ENCODE measurements around the gene PIGU. TPM values are rescaled to one million over a fixed set of nuclear protein-coding genes. Genes with fewer than 3 reads are reported as not detected.

PIGU gene
- total and polyA plus RNA-seq, 3 experiments from 2014 or later: 24.9 to 33.0 (median 26.3) TPM

DNA sequence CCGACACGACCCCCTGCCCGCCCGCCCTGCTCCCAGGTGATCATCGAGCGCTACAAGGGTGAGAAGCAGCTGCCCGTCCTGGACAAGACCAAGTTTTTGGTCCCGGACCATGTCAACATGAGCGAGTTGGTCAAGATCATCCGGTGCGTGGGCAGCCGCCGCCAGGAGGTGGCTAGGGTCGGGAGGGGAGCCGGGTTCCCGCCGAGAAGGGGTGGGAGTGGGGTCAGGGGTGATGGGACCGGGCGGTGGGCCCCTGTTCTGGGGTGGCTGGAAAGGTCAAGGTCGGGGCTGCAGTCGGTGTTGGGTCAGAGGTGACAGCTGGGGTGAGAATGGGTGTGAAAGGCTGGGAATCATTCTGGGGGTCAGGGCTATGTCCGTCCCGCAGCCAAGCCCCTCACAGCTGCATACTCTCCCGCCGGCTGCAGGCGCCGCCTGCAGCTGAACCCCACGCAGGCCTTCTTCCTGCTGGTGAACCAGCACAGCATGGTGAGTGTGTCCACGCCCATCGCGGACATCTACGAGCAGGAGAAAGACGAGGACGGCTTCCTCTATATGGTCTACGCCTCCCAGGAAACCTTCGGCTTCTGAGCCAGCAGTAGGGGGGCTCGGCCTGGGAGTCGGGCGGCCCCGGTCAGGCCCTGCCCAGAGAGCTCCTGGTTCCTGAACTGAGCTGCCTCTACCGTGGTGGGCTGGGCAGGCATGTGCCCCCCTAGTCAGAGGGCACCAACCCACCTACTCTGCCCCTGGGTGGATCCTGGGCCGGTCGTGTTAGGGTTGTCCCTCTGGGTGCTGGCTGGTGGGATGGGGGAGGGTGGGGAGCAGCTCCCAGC lies 117.4 kb downstream of the PIGU start:
- Histone ChIP-seq H3K4me3 (ENCODE audit: low read length) (no peak overlapping the region), H3K9me3 (ENCODE audit: low read length) (no peaks in the 10 kb centered on the region), H3K27me3 (ENCODE audit: insufficient read depth, low read length, poor library complexity, severe bottlenecking) (no peaks in the 10 kb centered on the region), H3K4me1 (ENCODE audit: insufficient read depth, low read length) (peaks cover 5% of the 10 kb centered on the region), H3K36me3 (ENCODE audit: insufficient read depth, low read length) (no peaks in the 10 kb centered on the region), H3K27ac (ENCODE audit: low read depth, low read length) (no peak overlapping the region)
- peaks cover 14 to 24% (median 15%) of the 10 kb centered on the region in 3 donors for H3K4me1 Mint-ChIP-seq
- H3K9me3 Mint-ChIP-seq: no peaks in the 10 kb centered on the region
- POLR2A ChIA-PET: interaction anchor here (1.2 kb wide), 1 partner anchor 118 kb away, joined by 5 read pairs; the partner anchor contains the start of gene PIGU
- peak overlapping the region; percentile 73 to 88 (median 78) for H3K4me3 Mint-ChIP-seq
- peak in 4 of 5 donors; percentile 15 to 56 (median 24) for DNase-seq
- H3K27me3 Mint-ChIP-seq: peaks cover 0 to 5% of the 10 kb centered on the region in 2 donors
- peak overlapping the region; percentile 77 to 95 (median 94) for H3K27ac Mint-ChIP-seq
- CTCF ChIA-PET: interaction anchor here (1.0 kb wide), 1 partner anchor 20 kb away, joined by 3 read pairs; no protein-coding TSS in a partner anchor
- H3K36me3 Mint-ChIP-seq: peaks cover 0 to 3% (median 2%) of the 10 kb centered on the region in 3 donors

DNA sequence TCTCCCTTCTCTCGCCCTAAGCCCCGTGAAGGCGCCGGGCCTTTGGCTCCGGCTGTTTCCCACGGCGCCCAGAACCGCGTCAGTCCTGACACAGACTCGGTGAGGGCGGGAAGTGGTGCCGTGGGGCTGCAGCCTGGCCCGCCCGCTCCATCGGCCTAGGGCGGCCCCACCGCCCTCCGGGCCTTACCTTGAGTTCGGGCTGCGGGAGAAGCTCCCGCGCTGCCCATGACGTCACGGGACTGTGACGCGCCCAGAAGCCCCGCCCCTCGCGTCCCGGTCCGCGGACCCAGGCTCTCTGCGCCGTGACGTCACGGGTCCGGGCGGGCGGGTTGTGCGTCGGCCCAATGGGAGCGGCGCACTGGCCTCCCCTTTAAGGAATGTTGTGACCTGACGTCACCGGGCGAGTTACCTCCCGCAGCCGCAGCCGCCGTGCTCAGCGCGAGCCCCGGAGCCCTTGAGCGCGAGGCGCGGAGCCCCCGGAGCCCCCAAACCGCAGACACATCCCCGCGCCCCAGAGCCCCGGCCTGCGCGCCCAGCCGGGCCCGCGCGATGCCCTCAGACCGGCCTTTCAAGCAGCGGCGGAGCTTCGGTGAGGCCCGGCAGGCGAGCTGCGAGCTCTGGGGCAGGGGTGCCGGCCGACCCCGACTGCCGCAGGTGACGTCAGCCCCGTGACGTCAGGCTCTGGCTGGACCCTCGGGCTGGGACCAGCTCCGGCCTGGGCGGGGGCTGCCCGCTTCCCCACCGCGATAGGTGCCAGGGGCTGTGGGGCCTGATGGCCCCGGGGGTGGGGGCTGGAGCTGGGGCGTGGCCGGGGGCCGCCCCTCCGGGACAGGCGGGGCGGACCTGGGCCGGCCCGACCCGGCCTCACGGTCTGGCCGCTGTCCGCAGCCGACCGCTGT lies 118.3 kb downstream of the PIGU start, which contains the start of gene MAP1LC3A:
TSS of gene MAP1LC3A (plus strand) at position 399 of the 899 bp plus-strand sequence. CDS start at position 550, 151 bp downstream.
- Mint-ChIP-seq H3K9me3 (no peaks in the 10 kb centered on the region), H3K4me3 (peak within 1 kb of the TSS; percentile 80 to 93 (median 89)), H3K27ac (peak within 1 kb of the TSS; percentile 93 to 99 (median 96)), H3K36me3 (no peaks in the 10 kb centered on the region), H3K4me1 (peaks cover 14 to 24% (median 15%) of the 10 kb centered on the region in 3 donors), H3K27me3 (peaks cover 0 to 5% of the 10 kb centered on the region in 2 donors)
- CTCF ChIA-PET: interaction anchor here (0.8 to 1.5 kb wide), 2 partner anchors 149 to 246 kb away, joined by 5 read pairs; no protein-coding TSS in a partner anchor
- POLR2A ChIA-PET: interaction anchor here (1.1 to 1.5 kb wide), 3 partner anchors 42 to 195 kb away, joined by 3 to 8 read pairs (median 5); partner anchors contain the start of genes DYNLRB1, ITCH and PIGU
- Histone ChIP-seq H3K27me3 (ENCODE audit: insufficient read depth, low read length, poor library complexity, severe bottlenecking) (no peaks in the 10 kb centered on the region), H3K27ac (ENCODE audit: low read depth, low read length) (peak within 1 kb of the TSS; percentile 95), H3K9me3 (ENCODE audit: low read length) (no peaks in the 10 kb centered on the region), H3K36me3 (ENCODE audit: insufficient read depth, low read length) (no peaks in the 10 kb centered on the region), H3K4me1 (ENCODE audit: insufficient read depth, low read length) (peaks cover 5% of the 10 kb centered on the region), H3K4me3 (ENCODE audit: low read length) (peak within 1 kb of the TSS; percentile 78)
- DNase-seq: peak; percentile 92 to 99 (median 96)

DNA sequence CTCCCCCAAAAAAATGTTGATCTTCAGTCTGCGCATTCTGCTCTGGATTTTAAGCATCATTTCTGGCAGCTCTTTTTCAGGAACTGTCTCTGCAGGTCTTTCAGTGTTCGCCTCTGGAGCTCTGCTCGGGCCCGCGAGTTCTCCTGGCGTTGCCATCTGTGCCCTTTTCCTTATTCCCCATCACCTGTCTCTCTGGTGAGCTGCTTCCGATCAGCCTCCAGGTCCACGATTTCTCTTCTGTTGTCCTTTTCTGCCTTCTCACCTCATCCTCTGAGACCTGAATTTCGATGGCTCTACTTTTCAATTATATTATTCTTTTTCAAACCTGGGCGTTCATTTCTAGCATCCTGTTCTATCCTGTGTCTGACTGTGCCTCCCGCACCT lies 119.0 kb downstream of the PIGU start:
- POLR2A ChIA-PET: interaction anchor here (1.1 to 1.5 kb wide), 2 partner anchors 42 to 195 kb away, joined by 3 to 8 read pairs; partner anchors contain the start of genes DYNLRB1 and ITCH

DNA sequence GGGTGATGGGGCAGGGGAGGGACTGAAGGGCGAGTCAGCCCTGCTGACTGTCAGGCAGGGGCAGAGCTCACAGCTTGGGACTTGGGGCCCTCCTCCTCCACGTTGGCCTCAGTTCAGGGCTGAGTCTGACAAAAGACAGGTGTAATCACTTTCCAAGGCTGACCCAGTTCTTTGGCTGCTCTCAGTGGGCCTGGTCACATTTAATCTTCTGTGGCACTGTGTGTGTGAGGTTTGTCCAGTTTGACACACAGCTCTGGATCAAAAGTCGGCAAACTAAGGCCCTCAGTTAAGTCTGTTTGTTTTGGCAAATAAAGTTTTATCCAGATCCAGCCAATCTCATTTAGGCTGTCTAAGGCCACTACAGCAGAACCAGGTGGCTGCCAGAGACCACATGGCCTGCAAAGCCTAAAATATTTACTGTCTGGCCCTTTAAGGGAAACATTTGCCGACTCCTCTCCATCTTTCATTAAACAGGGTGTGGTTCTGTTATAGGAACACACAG lies 123.5 kb downstream of the PIGU start:
- no peaks in the 10 kb centered on the region for H3K27me3 ChIP-seq (ENCODE audit: insufficient read depth, low read length, poor library complexity, severe bottlenecking)
- H3K27ac ChIP-seq (ENCODE audit: low read depth, low read length): no peak overlapping the region
- Mint-ChIP-seq H3K4me3 (no peak overlapping the region), H3K27me3 (peaks cover 0 to 5% of the 10 kb centered on the region in 2 donors), H3K9me3 (no peaks in the 10 kb centered on the region), H3K4me1 (peaks cover 10 to 15% (median 15%) of the 10 kb centered on the region in 3 donors), H3K27ac (peak overlapping the region in 1 of 8 donors; percentile 23), H3K36me3 (no peaks in the 10 kb centered on the region)
- no peaks in the 10 kb centered on the region for H3K9me3 ChIP-seq (ENCODE audit: low read length)
- ChIA-PET CTCF (no interaction called here), POLR2A (no interaction called here)
- no peak for DNase-seq
- H3K4me1 ChIP-seq (ENCODE audit: insufficient read depth, low read length): peaks cover 5% of the 10 kb centered on the region
- no peaks in the 10 kb centered on the region for H3K36me3 ChIP-seq (ENCODE audit: insufficient read depth, low read length)
- H3K4me3 ChIP-seq (ENCODE audit: low read length): no peak overlapping the region

More for the DNA sequence above, 119.0 kb downstream of the PIGU start:
- no peak for DNase-seq
- H3K27me3 Mint-ChIP-seq: peaks cover 0 to 5% of the 10 kb centered on the region in 2 donors
- Histone ChIP-seq H3K27me3 (ENCODE audit: insufficient read depth, low read length, poor library complexity, severe bottlenecking) (no peaks in the 10 kb centered on the region), H3K36me3 (ENCODE audit: insufficient read depth, low read length) (no peaks in the 10 kb centered on the region), H3K4me3 (ENCODE audit: low read length) (peak overlapping the region; percentile 78), H3K4me1 (ENCODE audit: insufficient read depth, low read length) (peaks cover 5% of the 10 kb centered on the region), H3K9me3 (ENCODE audit: low read length) (no peaks in the 10 kb centered on the region), H3K27ac (ENCODE audit: low read depth, low read length) (peak overlapping the region; percentile 95)
- peak overlapping the region; percentile 92 to 99 (median 96) for H3K27ac Mint-ChIP-seq
- peaks cover 14 to 24% (median 15%) of the 10 kb centered on the region in 3 donors for H3K4me1 Mint-ChIP-seq
- no peaks in the 10 kb centered on the region for H3K36me3 Mint-ChIP-seq
- no peaks in the 10 kb centered on the region for H3K9me3 Mint-ChIP-seq
- peak overlapping the region; percentile 80 to 93 (median 89) for H3K4me3 Mint-ChIP-seq
- CTCF ChIA-PET: interaction anchor here (0.8 to 1.5 kb wide), 2 partner anchors 150 to 245 kb away, joined by 5 read pairs; no protein-coding TSS in a partner anchor

DNA sequence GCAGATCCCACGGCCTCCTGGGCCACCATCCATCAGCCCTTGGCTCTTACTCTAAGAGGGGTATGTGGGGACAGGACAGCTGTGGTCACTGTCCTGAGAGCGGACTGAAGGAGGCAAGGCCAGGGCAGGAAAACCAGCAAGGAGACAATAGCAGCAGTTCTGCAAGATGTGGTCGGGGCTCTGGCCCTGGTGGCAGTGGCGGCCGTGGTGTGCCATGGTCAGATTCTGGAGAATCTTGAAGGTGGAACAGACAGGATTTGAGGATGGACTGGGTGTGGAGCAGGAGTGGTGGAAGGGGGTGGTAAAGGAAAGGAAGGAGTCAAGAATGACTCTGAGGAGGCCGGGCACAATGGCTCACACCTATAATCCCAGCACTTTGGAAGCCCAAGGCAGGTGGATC lies 124.3 kb downstream of the PIGU start:
- no peaks in the 10 kb centered on the region for H3K9me3 Mint-ChIP-seq
- H3K27ac Mint-ChIP-seq: peak overlapping the region in 3 of 8 donors; percentile 12 to 80 (median 56)
- peaks cover 3 to 7% (median 7%) of the 10 kb centered on the region in 3 donors for H3K4me1 Mint-ChIP-seq
- H3K36me3 Mint-ChIP-seq: no peaks in the 10 kb centered on the region
- DNase-seq: no peak
- Histone ChIP-seq H3K4me3 (ENCODE audit: low read length) (no peak overlapping the region), H3K27me3 (ENCODE audit: insufficient read depth, low read length, poor library complexity, severe bottlenecking) (no peaks in the 10 kb centered on the region), H3K4me1 (ENCODE audit: insufficient read depth, low read length) (no peaks in the 10 kb centered on the region), H3K36me3 (ENCODE audit: insufficient read depth, low read length) (no peaks in the 10 kb centered on the region), H3K9me3 (ENCODE audit: low read length) (no peaks in the 10 kb centered on the region), H3K27ac (ENCODE audit: low read depth, low read length) (no peak overlapping the region)
- H3K4me3 Mint-ChIP-seq: no peak overlapping the region
- CTCF ChIA-PET: no interaction called here
- H3K27me3 Mint-ChIP-seq: peaks cover 0 to 2% of the 10 kb centered on the region in 2 donors
- POLR2A ChIA-PET: no interaction called here

DNA sequence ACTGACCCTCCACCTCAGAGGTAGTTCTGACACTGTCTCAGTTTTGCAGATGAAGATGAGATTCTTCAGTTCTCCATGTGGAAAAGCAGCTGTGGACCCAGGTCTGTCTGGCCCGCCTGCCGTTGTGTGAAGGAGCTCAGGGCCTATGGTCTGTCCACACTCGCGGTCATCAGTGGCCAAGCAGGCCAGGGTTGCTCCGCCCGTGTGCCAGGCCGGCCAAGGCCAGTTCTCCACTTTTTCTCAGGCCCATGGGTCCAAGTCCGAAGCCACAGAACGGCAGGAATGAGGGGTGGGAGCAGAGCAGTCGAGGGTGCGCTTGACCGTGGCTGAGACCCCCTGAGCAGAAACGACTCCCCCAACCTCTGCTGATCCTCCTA lies 127.0 kb downstream of the PIGU start:
- Histone ChIP-seq H3K9me3 (ENCODE audit: low read length) (no peaks in the 10 kb centered on the region), H3K27ac (ENCODE audit: low read depth, low read length) (no peak overlapping the region), H3K4me1 (ENCODE audit: insufficient read depth, low read length) (no peaks in the 10 kb centered on the region), H3K36me3 (ENCODE audit: insufficient read depth, low read length) (no peaks in the 10 kb centered on the region), H3K4me3 (ENCODE audit: low read length) (no peak overlapping the region), H3K27me3 (ENCODE audit: insufficient read depth, low read length, poor library complexity, severe bottlenecking) (no peaks in the 10 kb centered on the region)
- no peaks in the 10 kb centered on the region for H3K4me1 Mint-ChIP-seq
- H3K4me3 Mint-ChIP-seq: no peak overlapping the region
- H3K27me3 Mint-ChIP-seq: peaks cover 0 to 2% of the 10 kb centered on the region in 2 donors
- POLR2A ChIA-PET: no interaction called here
- no peak overlapping the region for H3K27ac Mint-ChIP-seq
- DNase-seq: no peak
- CTCF ChIA-PET: no interaction called here
- no peaks in the 10 kb centered on the region for H3K9me3 Mint-ChIP-seq
- H3K36me3 Mint-ChIP-seq: no peaks in the 10 kb centered on the region

DNA sequence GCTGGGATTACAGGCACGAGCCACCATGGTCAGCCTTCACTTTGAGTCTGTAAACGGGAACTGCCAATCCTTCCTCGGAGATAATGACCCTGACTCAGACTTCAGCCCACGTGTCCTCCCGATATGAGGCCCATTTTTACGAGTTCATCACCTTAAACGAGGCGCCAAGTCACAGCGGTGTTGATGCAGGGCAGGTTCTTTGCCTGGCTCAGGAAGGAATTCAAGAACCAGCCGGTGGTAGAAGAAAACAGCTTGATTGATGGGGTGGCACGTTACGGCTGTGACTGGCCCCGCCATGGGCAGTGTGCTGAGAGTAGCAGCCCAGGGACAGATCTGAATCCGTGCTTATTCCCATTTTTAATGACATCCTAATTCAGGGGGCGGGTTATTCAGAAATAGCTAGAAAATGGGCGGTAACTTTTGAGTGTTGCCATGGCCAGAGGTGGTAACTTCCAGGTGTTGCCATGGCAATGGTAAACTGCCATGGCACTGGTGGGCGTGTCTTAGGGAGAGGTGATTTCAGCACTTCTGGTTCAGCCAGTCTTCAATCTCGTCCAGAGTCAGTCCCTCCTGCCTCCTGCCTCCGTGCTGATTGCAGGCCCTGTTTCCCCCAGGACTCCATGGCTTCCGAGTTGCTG lies 127.5 kb downstream of the PIGU start:
- Histone ChIP-seq H3K4me3 (ENCODE audit: low read length) (no peak overlapping the region), H3K9me3 (ENCODE audit: low read length) (no peaks in the 10 kb centered on the region), H3K27me3 (ENCODE audit: insufficient read depth, low read length, poor library complexity, severe bottlenecking) (no peaks in the 10 kb centered on the region), H3K36me3 (ENCODE audit: insufficient read depth, low read length) (no peaks in the 10 kb centered on the region), H3K4me1 (ENCODE audit: insufficient read depth, low read length) (no peaks in the 10 kb centered on the region), H3K27ac (ENCODE audit: low read depth, low read length) (no peak overlapping the region)
- H3K4me3 Mint-ChIP-seq: no peak overlapping the region
- DNase-seq: no peak
- peaks cover 0 to 2% of the 10 kb centered on the region in 2 donors for H3K27me3 Mint-ChIP-seq
- ChIA-PET POLR2A (no interaction called here), CTCF (no interaction called here)
- no peaks in the 10 kb centered on the region for H3K36me3 Mint-ChIP-seq
- peaks cover 3 to 5% (median 4%) of the 10 kb centered on the region in 3 donors for H3K4me1 Mint-ChIP-seq
- H3K9me3 Mint-ChIP-seq: no peaks in the 10 kb centered on the region
- peak overlapping the region in 1 of 8 donors; percentile 54 for H3K27ac Mint-ChIP-seq

Measured in CD8-positive, alpha-beta memory T cell (primary cell).